ENCODE data around the gene NTSR2. TPM values are rescaled to one million over a fixed set of nuclear protein-coding genes. Genes with fewer than 3 reads are reported as not detected.

Gene NTSR2
- total RNA-seq, 2 donors from 2014 or later, result not detected

GRCh38 chr2:11656671-11657101 is 13.3 kb downstream of the NTSR2 start:
- no peak for TF ChIP-seq CTCF (IDR thresholded peaks at IDR 0.05)
- H3K4me3 ChIP-seq, result no peak overlapping the region
- peaks cover 8 to 14% of the 10 kb centered on the region in 2 donors for H3K4me1 ChIP-seq (ENCODE audit: control insufficient read depth in 1 of 2, low read depth in 2 of 2)
- ATAC-seq (ENCODE audit: insufficient number of reproducible peaks, low FRiP score, low read depth) (no peak), DNase-seq (ENCODE audit: low spot score) (no peak)
- H3K9me3 ChIP-seq, result no peaks in the 10 kb centered on the region
- H3K27me3 ChIP-seq (replicated peaks; ENCODE audit: insufficient read depth), result no peaks in the 10 kb centered on the region
- no peaks in the 10 kb centered on the region for H3K36me3 ChIP-seq
- H3K27ac ChIP-seq, result no peak overlapping the region

GRCh38 chr2:11656252-11656651 is 13.7 kb downstream of the NTSR2 start:
- Histone ChIP-seq H3K36me3 (no peaks in the 10 kb centered on the region), H3K27ac (no peak overlapping the region), H3K27me3 (replicated peaks; ENCODE audit: insufficient read depth) (no peaks in the 10 kb centered on the region), H3K4me3 (no peak overlapping the region), H3K4me1 (ENCODE audit: control insufficient read depth in 1 of 2, low read depth in 2 of 2) (peaks cover 8 to 14% of the 10 kb centered on the region in 2 donors), H3K9me3 (no peaks in the 10 kb centered on the region)
- DNase-seq (ENCODE audit: low spot score), result no peak
- no peak for TF ChIP-seq CTCF (IDR thresholded peaks at IDR 0.05)
- ATAC-seq (ENCODE audit: insufficient number of reproducible peaks, low FRiP score, low read depth), result no peak

GRCh38 chr2:11655495-11655894 is 14.5 kb downstream of the NTSR2 start:
- Histone ChIP-seq H3K4me3 (no peak overlapping the region), H3K27me3 (replicated peaks; ENCODE audit: insufficient read depth) (no peaks in the 10 kb centered on the region), H3K36me3 (no peaks in the 10 kb centered on the region), H3K4me1 (ENCODE audit: control insufficient read depth in 1 of 2, low read depth in 2 of 2) (peaks cover 8 to 14% of the 10 kb centered on the region in 2 donors), H3K9me3 (no peaks in the 10 kb centered on the region), H3K27ac (no peak overlapping the region)
- DNase-seq (ENCODE audit: low spot score) (no peak), ATAC-seq (ENCODE audit: insufficient number of reproducible peaks, low FRiP score, low read depth) (no peak)
- TF ChIP-seq CTCF (IDR thresholded peaks at IDR 0.05), result no peak

- ATAC-seq (ENCODE audit: insufficient number of reproducible peaks, low FRiP score, low read depth) (no peak), DNase-seq (ENCODE audit: low spot score) (no peak)
- Histone ChIP-seq H3K4me1 (ENCODE audit: control insufficient read depth in 1 of 2, low read depth in 2 of 2) (peaks cover 8 to 14% of the 10 kb centered on the region in 2 donors), H3K36me3 (no peaks in the 10 kb centered on the region), H3K27ac (no peak overlapping the region), H3K4me3 (no peak overlapping the region), H3K27me3 (replicated peaks; ENCODE audit: insufficient read depth) (no peaks in the 10 kb centered on the region), H3K9me3 (no peaks in the 10 kb centered on the region)
- TF ChIP-seq CTCF (IDR thresholded peaks at IDR 0.05), result no peak
Observed at GRCh38 chr2:11652553-11652952, 17.4 kb downstream of the NTSR2 start.

GRCh38 chr2:11651856-11652548 is 18.0 kb downstream of the NTSR2 start:
- DNase-seq (ENCODE audit: low spot score) (no peak), ATAC-seq (ENCODE audit: insufficient number of reproducible peaks, low FRiP score, low read depth) (no peak)
- no peaks in the 10 kb centered on the region for H3K9me3 ChIP-seq
- peaks cover 8 to 14% of the 10 kb centered on the region in 2 donors for H3K4me1 ChIP-seq (ENCODE audit: control insufficient read depth in 1 of 2, low read depth in 2 of 2)
- H3K4me3 ChIP-seq, result no peak overlapping the region
- no peaks in the 10 kb centered on the region for H3K27me3 ChIP-seq (replicated peaks; ENCODE audit: insufficient read depth)
- no peaks in the 10 kb centered on the region for H3K36me3 ChIP-seq
- H3K27ac ChIP-seq, result no peak overlapping the region
- TF ChIP-seq CTCF (IDR thresholded peaks at IDR 0.05), result no peak

Measured in thoracic aorta (tissue), 2 donors.